M059J (cell line): ENCODE measurements around the gene GKN1. TPM values are rescaled to one million over a fixed set of nuclear protein-coding genes. Genes with fewer than 3 reads are reported as not detected.

ENCODE experiments used
- DNase-seq: peaks from one replicate; pipeline ENCODE4 v3.0.0-alpha.2; 2012; ENCODE audit warnings: low read depth
- total RNA-seq: library from RNA; depleted of rRNA; stranded (reverse); fragments of >200 nt; shearing (Covaris generic); gene quantifications from 2 replicates; pipeline ENCODE4 v1.2.3, GENCODE V29; 2014

The GKN1 gene
- total RNA-seq, 1 experiment from 2014 or later: not detected

- no peak for DNase-seq
Observed at GRCh38 chr2:68959001-68959400, 15.4 kb upstream of the GKN1 start.

DNA sequence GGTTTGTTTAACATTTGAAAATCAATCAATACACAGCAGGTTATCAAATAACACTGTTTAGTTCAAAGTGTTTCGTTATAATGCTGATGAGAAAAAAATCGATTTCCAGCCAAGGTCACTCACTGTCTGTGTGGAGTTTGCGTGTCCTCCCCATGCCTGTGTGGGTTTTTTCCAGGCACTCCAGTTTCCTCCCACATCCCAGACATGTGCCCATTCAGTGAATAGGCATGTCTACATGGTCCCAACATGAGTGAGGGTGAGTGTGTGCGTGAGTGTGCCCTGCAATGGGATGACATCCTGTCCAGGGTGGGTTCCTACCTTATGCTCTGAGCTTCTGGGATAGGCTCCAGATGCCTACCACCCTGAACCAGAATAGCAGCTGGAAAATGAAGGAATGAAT is 13.1 kb upstream of the GKN1 start:
- no peak for DNase-seq

DNA sequence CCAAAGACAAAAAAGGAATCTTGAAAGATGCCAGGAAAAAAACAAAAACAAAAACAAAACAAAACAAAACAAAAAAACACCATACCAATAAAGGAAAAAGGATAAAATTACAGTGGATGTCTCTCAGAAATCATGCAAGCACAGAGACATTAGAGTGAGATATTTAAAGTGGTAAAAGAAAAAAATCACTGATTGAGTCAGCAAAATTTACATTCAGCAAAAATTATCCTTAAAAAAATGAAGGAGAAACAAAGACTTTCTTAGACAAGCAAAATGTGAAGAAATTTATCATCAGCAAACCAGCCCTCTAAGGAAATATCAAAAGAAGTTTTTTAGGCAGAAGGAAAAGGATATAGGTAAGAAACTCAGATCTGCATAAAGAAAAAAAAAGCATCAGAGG is 10.2 kb upstream of the GKN1 start:
- DNase-seq: no peak

- DNase-seq: no peak
Observed at GRCh38 chr2:68968221-68968620, 6.2 kb upstream of the GKN1 start.

DNA sequence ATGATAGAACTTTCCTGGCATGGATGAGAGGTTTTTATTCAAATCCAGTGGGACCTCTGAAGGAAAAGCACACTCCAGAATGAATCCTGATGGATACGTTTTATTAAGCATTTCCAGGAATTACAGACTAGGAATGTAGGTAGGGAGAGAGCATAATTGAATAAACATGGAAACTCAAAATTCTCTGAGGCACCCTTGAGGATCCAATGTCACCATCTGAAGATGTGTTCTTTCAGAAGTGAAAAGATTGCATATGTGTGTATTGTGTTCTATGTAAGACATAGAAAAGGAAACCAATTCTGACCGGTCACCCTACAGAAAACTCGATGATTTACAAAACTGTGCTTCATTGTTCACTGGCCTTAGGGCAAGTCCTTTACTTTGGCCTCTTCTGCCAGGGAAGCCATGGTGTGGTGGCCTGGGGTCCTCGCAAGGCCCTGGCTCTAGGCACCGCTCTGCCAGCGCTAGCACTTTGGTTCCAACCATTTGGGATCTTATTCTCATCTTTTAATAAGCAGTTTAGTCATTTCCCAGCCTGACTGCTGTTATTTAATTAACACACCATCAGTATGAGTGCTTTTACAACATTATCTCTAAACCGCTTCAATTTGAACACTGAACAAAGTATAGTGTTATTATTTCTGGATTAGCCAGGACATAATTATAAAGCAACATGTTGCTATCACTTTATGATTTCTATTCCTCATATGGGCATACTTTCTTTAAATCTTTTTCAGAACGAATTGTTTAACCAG is 4.5 kb upstream of the GKN1 start:
- no peak for DNase-seq

DNA sequence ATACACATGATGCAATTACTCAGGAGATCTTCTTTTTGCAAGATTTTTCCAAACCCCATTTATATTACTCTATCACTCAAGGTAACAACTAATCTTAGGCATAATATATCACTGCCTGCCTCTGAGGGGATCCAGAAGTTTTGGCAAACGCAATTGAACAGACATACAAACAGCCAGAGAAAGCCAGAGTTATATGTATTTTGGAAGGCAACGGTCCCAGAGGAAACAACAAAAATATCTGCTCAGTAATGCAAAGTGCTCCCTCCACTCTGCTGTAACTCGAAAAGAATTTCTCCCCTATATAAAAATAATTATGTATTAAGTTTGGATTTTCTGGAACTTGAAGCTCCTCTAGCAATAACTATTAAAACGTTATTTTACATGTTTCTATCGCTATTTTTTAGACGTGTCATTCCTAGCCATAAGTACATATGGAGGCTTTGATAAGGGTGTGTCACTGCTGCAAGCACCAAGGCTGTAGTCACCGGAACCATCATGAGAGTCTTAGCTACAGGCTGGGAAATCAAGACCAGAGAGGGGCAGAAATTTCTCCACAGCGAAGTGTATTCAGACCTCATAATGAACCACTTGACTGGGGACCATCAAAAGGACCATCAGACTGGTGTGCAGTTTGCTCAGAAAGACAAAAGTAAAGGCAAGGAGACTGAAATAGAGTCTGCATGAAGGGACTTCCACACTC is 3.7 kb upstream of the GKN1 start:
- no peak for DNase-seq

DNA sequence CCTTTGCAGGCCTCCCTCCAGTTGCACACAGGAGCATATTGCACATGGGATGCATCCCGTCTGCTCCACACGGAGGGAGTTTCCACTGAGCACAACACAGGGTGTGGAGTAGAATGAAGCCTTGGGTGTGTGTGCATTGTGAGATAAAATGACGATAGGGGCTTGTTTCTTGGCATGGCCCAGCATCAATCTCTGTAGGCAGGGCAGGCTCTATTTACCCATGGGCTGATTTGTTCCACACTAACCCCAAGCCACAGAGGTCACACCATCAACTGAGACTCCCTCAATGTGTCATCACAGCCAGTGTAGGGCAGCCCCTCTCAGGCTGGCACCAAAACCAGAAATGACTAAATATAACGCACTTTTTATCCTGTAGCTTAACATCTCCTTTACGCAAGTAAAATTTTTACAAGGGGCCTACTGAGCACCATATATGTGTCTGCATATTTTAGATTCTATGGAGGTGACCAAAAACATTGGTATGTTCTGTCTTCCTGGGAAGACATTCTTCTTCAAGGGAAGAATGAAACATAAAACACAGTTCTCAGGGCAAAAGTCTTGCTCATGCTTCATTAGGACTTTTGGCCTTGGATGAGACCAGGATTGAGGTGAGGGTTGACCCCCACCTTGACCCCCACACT is 2.7 kb upstream of the GKN1 start:
- DNase-seq: peak; percentile 97

DNA sequence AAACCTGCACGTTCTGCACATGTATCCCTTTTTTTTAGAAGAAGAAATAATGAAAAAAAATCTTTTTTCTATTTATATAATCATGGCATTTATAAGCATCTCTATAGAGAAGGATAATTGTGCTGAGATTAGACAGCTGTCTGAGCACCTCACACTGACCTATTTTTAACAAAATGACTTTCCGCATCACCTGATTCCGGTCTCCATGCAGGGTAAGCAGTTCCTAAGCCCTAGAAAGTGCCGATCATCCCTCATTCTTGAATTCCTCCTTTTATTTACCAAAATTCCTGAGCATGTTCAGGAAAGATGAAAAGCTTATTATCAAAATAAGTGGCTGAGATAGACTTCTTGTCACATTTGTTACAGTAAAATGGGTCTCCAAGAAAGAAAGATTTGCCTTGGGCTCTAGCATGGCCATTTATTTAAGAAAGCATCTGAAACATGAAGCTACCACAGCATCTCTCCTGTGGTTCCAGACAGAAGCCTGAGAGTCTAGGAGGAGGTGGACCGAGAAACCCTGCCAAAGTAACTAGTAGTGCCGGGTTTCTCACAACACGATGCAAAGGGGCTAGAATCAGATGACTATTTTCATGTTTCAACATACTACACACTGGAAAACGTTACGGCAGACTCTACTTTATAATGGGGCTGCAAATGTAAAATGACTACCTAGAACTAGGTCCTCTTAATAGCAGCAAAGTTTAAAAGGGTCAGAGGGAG is 670 bp downstream of the GKN1 start:
- no peak for DNase-seq

DNA sequence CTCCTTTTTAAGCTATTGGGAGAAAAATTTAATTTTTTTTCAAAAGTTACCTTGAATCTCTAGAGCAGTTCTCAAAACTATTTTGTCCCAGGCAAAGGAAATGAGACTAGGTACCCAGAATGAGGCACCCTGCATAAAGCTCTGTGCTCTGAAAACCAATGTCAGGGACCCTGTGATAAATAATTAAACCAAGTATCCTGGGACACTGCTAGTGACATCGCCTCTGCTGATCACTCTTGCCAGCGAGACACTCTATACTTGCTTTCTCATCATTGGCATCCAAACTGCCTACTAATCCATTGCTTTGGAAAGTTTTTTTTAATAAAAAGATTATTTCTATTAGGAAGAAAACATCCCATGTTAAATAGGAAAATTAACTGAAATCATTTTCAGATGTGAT is 1.4 kb downstream of the GKN1 start:
- DNase-seq: no peak

DNA sequence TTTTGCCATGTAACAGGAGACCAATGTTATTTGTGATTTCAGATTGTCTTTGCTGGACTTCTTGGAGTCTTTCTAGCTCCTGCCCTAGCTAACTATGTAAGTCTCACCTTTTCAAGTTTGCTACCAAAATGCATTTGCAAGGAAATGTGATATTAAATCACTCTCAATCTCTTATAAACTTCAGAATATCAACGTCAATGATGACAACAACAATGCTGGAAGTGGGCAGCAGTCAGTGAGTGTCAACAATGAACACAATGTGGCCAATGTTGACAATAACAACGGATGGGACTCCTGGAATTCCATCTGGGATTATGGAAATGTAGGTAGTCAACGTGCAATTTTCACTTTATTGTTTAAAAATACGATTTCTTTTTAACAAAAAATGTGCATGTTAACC is 3.0 kb downstream of the GKN1 start:
- no peak for DNase-seq

DNA sequence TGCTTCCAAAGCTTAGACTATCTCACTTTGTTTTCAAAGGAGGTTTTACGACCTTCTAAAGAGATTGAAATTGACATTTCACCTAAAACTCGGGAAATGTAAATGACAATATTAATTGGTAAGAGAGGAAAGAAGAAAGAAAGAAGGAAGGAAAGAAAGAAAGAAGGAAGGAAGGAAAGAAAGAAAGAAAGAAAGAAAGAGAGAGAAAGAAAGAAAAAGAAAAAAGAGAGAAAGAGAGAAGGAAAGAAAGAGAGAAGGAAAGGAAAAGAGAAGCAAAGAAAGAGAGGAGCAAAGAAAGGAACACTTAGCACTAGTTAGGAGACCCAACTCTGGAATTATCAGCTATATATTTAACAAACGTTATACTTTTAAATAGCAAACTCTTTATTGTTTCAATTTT is 3.7 kb downstream of the GKN1 start:
- no peak for DNase-seq

DNA sequence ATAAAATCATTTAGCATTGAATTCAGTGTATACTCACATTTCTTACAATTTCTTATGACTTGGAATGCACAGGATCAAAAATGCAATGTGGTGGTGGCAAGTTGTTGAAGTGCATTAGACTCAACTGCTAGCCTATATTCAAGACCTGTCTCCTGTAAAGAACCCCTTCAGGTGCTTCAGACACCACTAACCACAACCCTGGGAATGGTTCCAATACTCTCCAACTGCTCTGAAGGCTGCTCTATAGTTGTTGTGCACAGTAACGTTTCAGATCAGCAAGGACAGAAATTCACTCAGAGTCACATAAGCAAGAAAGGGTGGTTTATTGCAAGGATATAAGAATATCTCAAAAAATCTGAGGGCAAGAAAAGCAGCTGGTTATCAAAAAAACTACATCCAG is 6.5 kb downstream of the GKN1 start:
- DNase-seq: peak; percentile 64

GRCh38 chr2:68987021-68987503 is 12.6 kb downstream of the GKN1 start:
- DNase-seq: no peak

DNA sequence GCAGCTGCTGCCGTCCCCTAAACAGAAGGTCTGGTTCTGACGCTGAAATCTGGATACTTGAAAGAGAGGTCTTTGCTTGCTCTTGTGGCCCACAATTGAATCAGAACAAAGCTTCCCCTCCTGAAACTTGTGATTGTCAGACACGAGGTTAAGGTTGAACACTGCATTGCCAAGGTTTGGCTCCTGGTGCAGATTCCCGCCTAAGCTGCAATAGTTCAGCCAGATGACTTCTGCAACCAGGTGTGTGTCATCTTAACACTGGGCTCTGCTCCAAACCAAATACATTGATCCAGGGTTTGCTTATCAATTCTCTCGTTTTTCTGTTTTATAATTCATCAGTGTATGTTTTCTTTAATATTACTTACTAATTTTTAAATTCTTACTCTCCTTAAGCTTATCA is 14.6 kb downstream of the GKN1 start:
- no peak for DNase-seq

- DNase-seq: no peak
Observed at GRCh38 chr2:68992341-68992740, 17.9 kb downstream of the GKN1 start.

DNA sequence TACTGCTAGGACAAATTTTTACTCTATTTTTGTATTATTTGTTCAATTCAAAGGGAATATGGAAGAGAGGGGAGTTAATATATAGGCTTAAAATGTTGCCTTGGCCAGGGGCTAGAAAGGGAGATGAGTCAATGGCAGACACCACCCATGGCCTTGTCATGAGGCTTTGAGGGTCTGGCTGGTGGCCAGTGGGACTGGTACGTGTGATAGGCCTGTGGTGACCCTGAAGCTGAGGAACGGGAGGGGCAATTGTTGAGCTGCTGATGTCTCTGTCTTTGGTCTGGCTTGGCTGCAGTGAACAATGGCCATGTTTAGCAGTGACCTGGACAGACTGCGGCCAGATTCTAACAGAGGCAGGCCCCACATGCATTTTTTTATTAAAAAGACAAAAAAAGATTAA is 18.5 kb downstream of the GKN1 start:
- DNase-seq: no peak

GRCh38 chr2:68993660-68994059 is 19.2 kb downstream of the GKN1 start:
- DNase-seq: no peak

DNA sequence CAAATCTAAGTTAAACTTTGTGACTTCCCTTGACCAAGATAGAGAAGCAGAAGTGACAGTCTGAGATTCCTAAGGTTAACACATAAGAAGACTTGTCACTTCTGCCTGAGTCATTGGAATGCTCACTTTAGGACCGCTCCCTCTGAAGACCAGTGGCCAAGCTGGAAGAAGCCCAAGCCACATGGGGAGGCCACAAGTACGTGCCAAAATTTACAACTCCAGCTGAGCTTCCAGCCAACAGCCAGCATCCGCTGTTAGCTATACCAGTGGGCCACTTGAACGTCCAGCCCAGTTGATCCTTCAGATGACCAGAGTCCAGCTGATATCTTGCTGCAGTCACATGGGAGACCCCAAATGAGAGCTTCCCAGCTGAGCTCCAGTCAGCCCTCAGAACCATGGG is 20.4 kb downstream of the GKN1 start:
- DNase-seq: peak; percentile 96

GRCh38 chr2:68995916-68996315 is 21.5 kb downstream of the GKN1 start:
- DNase-seq: no peak

DNA sequence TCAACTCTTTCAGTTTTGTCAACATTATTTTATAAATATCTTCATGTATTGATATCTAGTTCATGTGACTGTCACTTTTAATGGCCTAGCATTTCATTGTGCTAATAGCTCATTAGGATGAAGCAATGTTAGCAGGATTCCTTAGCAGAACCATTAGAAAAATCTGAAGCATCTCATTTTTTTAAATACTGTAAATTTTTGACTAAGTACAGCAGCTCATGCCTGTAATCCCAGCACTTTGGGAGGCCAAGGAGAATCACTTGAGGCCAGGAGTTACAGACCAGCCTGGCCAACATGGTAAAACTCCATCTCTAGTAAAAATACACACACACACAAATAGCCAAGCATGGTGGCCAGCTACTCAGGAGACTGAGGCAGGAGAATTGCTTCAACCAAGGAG is 23.0 kb downstream of the GKN1 start:
- DNase-seq: no peak

- no peak for DNase-seq
Observed at GRCh38 chr2:69001879-69002278, 27.4 kb downstream of the GKN1 start.

DNA sequence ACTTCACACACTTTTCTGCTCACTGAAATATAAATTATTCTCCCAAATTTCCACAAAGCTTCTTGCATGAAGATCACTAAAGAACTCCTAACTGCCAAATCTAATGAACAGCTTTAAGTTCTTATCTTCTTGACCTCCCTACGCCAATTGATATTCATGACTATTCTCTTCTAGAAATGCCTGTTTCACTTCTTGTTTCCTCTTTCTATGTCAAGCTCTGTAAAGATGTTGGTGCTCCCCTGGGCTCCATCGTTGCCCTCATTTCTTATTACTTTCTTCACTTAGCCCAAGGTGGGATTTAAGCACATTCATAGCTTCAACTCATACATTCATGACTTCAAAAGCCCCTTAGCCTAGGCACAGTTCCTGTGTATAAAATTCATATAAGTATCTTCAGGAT is 29.3 kb downstream of the GKN1 start:
- no peak for DNase-seq
